Smooth muscle cell (in vitro differentiated cells): ENCODE data around the gene SCMH1. TPM values are rescaled to one million over a fixed set of nuclear protein-coding genes. Genes with fewer than 3 reads are reported as not detected.

Source experiments
- DNase-seq: peaks from one replicate; lab custom pipeline; 2025; ENCODE audit not compliant: unreplicated experiment; lab: John Stamatoyannopoulos, UW
- H2AFZ ChIP-seq: fragments of 200-600 bp; sonication (generic); 2 replicates; pipeline ENCODE4 v1.6.0; 2016; ENCODE audit warnings: antibody characterized with exemption, low read depth, mild to moderate bottlenecking
- H3F3A ChIP-seq: fragments of 200-600 bp; sonication (generic); 2 replicates; pipeline ENCODE4 v1.6.0; 2017; ENCODE audit warnings: antibody characterized with exemption, low read depth
- H3K27ac ChIP-seq: fragments of 200-600 bp; sonication (generic); 2 replicates; pipeline ENCODE4 v1.5.1; 2016; ENCODE audit warnings: low read depth, mild to moderate bottlenecking
- H3K27me3 ChIP-seq: fragments of 200-600 bp; sonication (generic); 2 replicates; pipeline ENCODE4 v1.6.1; 2016; ENCODE audit warnings: low read depth, mild to moderate bottlenecking
- H3K36me3 ChIP-seq: fragments of 200-600 bp; sonication (generic); 2 replicates; pipeline ENCODE4 v1.5.1; 2016; ENCODE audit warnings: low read depth
- H3K4me1 ChIP-seq: fragments of 200-600 bp; sonication (generic); 2 replicates; pipeline ENCODE4 v1.5.1; 2016; ENCODE audit warnings: low read depth
- H3K4me2 ChIP-seq: fragments of 200-600 bp; sonication (generic); 2 replicates; pipeline ENCODE4 v1.6.0; 2016; ENCODE audit warnings: mild to moderate bottlenecking
- H3K4me3 ChIP-seq: fragments of 200-600 bp; sonication (generic); 2 replicates; pipeline ENCODE4 v1.5.1; 2016; ENCODE audit warnings: mild to moderate bottlenecking
- H3K79me2 ChIP-seq: fragments of 200-600 bp; sonication (generic); 2 replicates; pipeline ENCODE4 v1.6.0; 2016; ENCODE audit warnings: low read depth, mild to moderate bottlenecking
- H3K9ac ChIP-seq: fragments of 200-600 bp; sonication (generic); 2 replicates; pipeline ENCODE4 v1.6.0; 2016; ENCODE audit warnings: low read depth
- H3K9me3 ChIP-seq: fragments of 200-600 bp; sonication (generic); replicated peaks from 2 replicates; pipeline ENCODE4 v1.5.1; 2016; ENCODE audit warnings: low read depth
- H4K20me1 ChIP-seq: fragments of 200-600 bp; sonication (generic); 2 replicates; pipeline ENCODE4 v1.6.0; 2016; ENCODE audit warnings: low read depth
- CTCF ChIP-seq: fragments of 200-600 bp; sonication (generic); IDR thresholded peaks from 2 replicates; pipeline ENCODE4 v1.5.1; 2017; ENCODE audit warnings: borderline replicate concordance, mild to moderate bottlenecking, antibody characterized with exemption; ENCODE audit not compliant: insufficient read depth, poor library complexity, severe bottlenecking
- WGBS: methylation state at CpG from one replicate; pipeline ENCODE4 v1.1.7; 2016; ENCODE audit warnings: low lambda C conversion rate; 5-methylcytosine and 5-hydroxymethylcytosine counted together
- polyA plus RNA-seq: library from polyadenylated mRNA; unstranded; fragments of >200 nt; fragmentation: Nextera tagmentation; extraction: Ambion mirVana; gene quantifications from 2 replicates; pipeline ENCODE4 v1.2.1, GENCODE V29; 2016
- total RNA-seq: library from RNA; depleted of rRNA; stranded (reverse); fragments of >200 nt; gene quantifications from 2 replicates; pipeline ENCODE4 v1.2.3, GENCODE V29; 2014

The SCMH1 gene
- total and polyA plus RNA-seq, 2 experiments from 2014 or later, result 24.0 to 46.4 TPM

GRCh38 chr1:41200728-41201127, 41.4 kb downstream of the SCMH1 start:
- no peak overlapping the region for H3K4me2 ChIP-seq
- no peaks in the 10 kb centered on the region for H3F3A ChIP-seq
- DNase-seq, result no peak
- no peaks in the 10 kb centered on the region for H3K4me1 ChIP-seq
- no peak overlapping the region for H3K27ac ChIP-seq
- H3K9ac ChIP-seq, result no peak overlapping the region
- no peaks in the 10 kb centered on the region for H3K9me3 ChIP-seq
- H4K20me1 ChIP-seq, result peaks cover 12% of the 10 kb centered on the region
- H2AFZ ChIP-seq, result no peak overlapping the region
- H3K79me2 ChIP-seq, result peaks cover 44% of the 10 kb centered on the region
- no peak for TF ChIP-seq CTCF
- H3K27me3 ChIP-seq, result no peaks in the 10 kb centered on the region
- H3K36me3 ChIP-seq, result no peaks in the 10 kb centered on the region
- H3K4me3 ChIP-seq, result no peak overlapping the region
- WGBS, result 48% methylated on average over 3 of the region's 3 CpGs

GRCh38 chr1:41199375-41199774, 42.7 kb downstream of the SCMH1 start:
- H3F3A ChIP-seq, result no peaks in the 10 kb centered on the region
- no peak overlapping the region for H3K4me2 ChIP-seq
- H3K4me1 ChIP-seq, result no peaks in the 10 kb centered on the region
- H3K36me3 ChIP-seq, result no peaks in the 10 kb centered on the region
- H3K79me2 ChIP-seq, result peaks cover 50% of the 10 kb centered on the region
- no peaks in the 10 kb centered on the region for H3K9me3 ChIP-seq
- no peak overlapping the region for H3K9ac ChIP-seq
- no peak overlapping the region for H2AFZ ChIP-seq
- H3K4me3 ChIP-seq, result no peak overlapping the region
- no peak for TF ChIP-seq CTCF
- DNase-seq, result no peak
- H4K20me1 ChIP-seq, result peaks cover 12% of the 10 kb centered on the region
- no peaks in the 10 kb centered on the region for H3K27me3 ChIP-seq
- H3K27ac ChIP-seq, result no peak overlapping the region

GRCh38 chr1:41192456-41193178, 49.5 kb downstream of the SCMH1 start:
- peaks cover 4% of the 10 kb centered on the region for H3K4me1 ChIP-seq
- 52% methylated on average over 1 of the region's 1 CpG for WGBS

More at GRCh38 chr1:41192456-41193178, 49.5 kb downstream of the SCMH1 start:
- no peak for TF ChIP-seq CTCF
- Histone ChIP-seq H2AFZ (no peak overlapping the region), H4K20me1 (peaks cover 3% of the 10 kb centered on the region), H3F3A (peaks cover 6% of the 10 kb centered on the region), H3K9ac (no peak overlapping the region), H3K4me2 (peak overlapping the region; percentile 46), H3K27me3 (no peaks in the 10 kb centered on the region), H3K27ac (peak overlapping the region; percentile 51), H3K36me3 (no peaks in the 10 kb centered on the region), H3K79me2 (peaks cover 38% of the 10 kb centered on the region), H3K4me3 (no peak overlapping the region), H3K9me3 (no peaks in the 10 kb centered on the region)
- no peak for DNase-seq
